ENCODE data around the gene POLR2L.

Gene POLR2L

DNA sequence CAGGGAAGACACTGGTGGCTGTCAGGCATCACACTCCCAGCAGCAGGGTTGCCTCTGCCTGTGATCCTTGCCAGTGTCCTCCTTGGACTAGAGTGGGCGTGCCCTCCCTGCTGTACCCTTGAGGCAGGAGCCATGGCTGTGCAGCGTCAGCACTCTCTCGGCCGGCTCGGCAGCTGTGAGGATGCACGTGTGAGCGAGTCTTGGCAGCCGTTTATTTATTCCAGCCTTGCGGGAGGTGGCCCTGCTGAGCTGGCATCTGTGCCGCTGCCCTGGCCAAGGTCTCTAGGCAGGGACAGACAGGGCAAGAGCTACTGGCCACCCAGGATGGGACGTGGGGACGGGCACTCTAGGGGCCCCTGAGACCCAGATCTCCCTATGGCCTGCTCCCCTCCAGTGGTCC is 34.2 kb upstream of the POLR2L start:
- no peak overlapping the region for H3K4me3 ChIP-seq (ENCODE audit: control insufficient read depth, low read depth, low read length)
- no peak for DNase-seq (ENCODE audit: low read depth)
- TF ChIP-seq, protein P1, sequence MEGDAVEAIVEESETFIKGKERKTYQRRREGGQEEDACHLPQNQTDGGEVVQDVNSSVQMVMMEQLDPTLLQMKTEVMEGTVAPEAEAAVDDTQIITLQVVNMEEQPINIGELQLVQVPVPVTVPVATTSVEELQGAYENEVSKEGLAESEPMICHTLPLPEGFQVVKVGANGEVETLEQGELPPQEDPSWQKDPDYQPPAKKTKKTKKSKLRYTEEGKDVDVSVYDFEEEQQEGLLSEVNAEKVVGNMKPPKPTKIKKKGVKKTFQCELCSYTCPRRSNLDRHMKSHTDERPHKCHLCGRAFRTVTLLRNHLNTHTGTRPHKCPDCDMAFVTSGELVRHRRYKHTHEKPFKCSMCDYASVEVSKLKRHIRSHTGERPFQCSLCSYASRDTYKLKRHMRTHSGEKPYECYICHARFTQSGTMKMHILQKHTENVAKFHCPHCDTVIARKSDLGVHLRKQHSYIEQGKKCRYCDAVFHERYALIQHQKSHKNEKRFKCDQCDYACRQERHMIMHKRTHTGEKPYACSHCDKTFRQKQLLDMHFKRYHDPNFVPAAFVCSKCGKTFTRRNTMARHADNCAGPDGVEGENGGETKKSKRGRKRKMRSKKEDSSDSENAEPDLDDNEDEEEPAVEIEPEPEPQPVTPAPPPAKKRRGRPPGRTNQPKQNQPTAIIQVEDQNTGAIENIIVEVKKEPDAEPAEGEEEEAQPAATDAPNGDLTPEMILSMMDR (IDR thresholded peaks at IDR 0.05; ENCODE audit: control insufficient read depth, insufficient read depth, low read depth, low read length, missing control alignments), result no peak

DNA sequence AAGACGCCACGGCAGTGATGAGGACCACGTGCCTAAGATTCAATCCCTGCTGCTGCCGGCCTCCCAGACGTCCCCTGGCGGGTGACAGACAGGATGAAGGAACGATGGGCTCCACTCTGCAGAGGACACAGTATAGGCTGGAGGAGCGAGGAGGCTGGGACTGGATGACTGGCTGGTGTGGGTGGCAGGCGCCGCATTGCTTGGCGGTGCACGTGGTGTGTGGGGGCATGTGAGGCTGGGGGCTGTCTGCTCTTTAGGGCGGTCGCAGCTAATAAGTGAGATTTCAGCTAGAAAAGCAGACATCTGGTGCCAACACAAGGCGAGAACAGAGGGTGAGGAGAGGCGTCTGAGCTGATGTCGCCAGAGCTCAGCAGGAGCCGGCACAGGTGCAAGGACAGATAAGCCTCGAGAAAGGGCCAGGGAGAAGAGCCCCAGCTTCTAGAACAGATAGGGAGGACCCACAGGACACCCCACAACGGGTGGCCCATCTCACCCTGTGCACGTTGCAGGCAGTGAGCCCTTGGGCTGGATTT is 33.5 kb upstream of the POLR2L start:
- TF ChIP-seq, protein P1 (IDR thresholded peaks at IDR 0.05; ENCODE audit: control insufficient read depth, insufficient read depth, low read depth, low read length, missing control alignments), result no peak
- H3K4me3 ChIP-seq (ENCODE audit: control insufficient read depth, low read depth, low read length), result no peak overlapping the region
- DNase-seq (ENCODE audit: low read depth), result no peak

DNA sequence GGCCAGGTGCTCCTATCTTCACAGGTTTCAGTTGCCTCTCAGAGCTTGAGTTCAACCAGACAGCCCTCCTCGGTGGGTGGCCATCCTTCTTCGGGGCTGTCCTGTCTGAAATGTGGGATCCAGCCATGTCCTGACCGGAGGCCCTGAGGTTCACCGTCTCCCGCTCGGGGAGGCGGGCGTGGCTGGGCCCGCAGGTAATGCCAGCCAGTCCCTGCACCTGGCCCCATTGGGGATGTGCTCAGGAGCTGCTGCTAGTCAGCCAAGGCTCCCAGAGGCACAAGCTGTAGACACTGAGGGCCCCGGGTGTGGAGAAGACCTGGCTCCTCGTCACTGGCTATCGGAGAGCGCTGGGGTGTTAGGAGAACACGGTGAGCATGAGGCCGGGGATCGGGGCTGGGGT is 32.9 kb upstream of the POLR2L start:
- H3K4me3 ChIP-seq (ENCODE audit: control insufficient read depth, low read depth, low read length), result no peak overlapping the region
- no peak for DNase-seq (ENCODE audit: low read depth)
- TF ChIP-seq, protein P1 (IDR thresholded peaks at IDR 0.05; ENCODE audit: control insufficient read depth, insufficient read depth, low read depth, low read length, missing control alignments), result no peak

DNA sequence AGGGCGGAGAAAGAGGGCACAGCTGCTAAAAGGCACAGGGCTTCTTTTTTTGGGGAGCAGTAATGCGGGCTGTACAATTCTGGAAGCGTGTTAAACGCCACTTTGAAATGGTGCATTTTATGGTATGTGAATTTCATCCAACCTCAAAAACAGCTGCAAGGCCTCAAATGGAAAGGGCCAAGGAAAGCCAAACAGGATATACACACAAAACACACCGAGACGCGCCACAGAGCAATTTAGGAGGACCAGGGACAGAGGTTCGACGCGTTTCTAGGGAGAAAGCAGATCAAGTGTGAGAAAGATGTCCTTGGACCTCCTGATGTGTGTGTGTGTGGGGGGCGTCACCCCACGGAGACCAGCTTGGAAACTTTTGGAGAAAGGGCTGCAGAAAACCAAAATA is 31.4 kb upstream of the POLR2L start:
- DNase-seq (ENCODE audit: low read depth), result no peak
- H3K4me3 ChIP-seq (ENCODE audit: control insufficient read depth, low read depth, low read length), result no peak overlapping the region
- TF ChIP-seq, protein P1 (IDR thresholded peaks at IDR 0.05; ENCODE audit: control insufficient read depth, insufficient read depth, low read depth, low read length, missing control alignments), result no peak

DNA sequence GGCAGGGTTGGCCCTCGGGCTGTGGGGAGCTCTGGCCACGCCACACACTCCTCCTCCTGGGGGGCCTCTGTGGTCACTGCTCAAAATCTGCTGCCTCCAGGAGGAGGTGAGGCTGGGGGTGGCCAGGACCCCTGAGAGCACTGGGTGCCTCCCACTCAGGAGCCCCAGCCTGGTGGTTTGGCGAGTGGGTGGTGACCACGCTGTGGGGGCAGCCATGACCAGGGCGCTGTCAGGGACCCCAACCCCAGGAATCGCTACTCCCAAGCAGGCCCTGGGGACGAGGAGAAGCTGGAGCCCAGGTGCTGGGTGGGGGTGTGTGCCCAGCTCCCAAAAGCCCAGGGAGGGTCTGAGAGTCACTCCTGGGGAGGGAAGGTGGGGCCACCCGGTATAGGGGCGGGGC is 30.5 kb upstream of the POLR2L start:
- no peak for DNase-seq (ENCODE audit: low read depth)
- TF ChIP-seq, protein P1 (IDR thresholded peaks at IDR 0.05; ENCODE audit: control insufficient read depth, insufficient read depth, low read depth, low read length, missing control alignments), result no peak
- H3K4me3 ChIP-seq (ENCODE audit: control insufficient read depth, low read depth, low read length), result no peak overlapping the region

DNA sequence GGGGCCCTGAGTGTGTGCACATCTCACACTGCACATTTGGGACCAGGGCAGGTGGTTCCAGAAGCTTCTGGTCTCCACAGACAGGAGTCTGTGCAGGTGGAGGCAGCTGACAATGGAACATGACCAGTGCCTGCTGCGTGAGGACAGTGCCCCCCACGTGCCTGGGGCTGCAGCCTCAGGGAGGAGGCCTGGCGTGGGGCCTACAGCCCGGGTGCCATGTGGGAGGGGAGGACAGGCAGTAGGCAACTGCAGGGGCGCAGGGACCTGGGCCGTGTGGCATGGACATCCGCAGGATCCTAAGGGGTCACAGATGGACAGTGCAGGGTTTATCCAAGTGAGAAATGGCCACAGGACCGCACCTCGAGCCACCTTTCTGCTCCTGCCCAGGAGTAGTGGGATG is 29.1 kb upstream of the POLR2L start:
- TF ChIP-seq, protein P1 (IDR thresholded peaks at IDR 0.05; ENCODE audit: control insufficient read depth, insufficient read depth, low read depth, low read length, missing control alignments), result no peak
- H3K4me3 ChIP-seq (ENCODE audit: control insufficient read depth, low read depth, low read length), result no peak overlapping the region
- no peak for DNase-seq (ENCODE audit: low read depth)

DNA sequence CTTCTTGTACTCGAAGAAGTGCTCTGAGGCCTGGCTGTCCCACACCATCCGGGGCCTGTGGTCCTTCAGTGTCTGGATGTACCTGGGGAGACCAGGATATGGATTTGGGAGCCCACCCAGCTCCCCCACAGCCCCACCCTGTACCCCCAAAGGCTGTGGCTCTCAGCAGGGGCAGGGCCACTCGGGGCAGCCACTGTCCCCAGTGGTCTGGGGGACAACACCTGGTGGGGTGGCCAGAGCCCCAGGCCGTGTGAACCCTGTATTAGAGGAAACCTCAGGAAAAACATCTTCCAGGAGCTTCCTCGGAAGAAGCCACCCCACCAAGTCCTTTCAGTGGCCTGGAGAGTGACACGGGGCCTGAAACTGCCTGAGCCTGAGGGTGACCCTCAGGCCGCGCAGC is 28.1 kb upstream of the POLR2L start:
- no peak for DNase-seq (ENCODE audit: low read depth)
- TF ChIP-seq, protein P1 (IDR thresholded peaks at IDR 0.05; ENCODE audit: control insufficient read depth, insufficient read depth, low read depth, low read length, missing control alignments), result no peak
- H3K4me3 ChIP-seq (ENCODE audit: control insufficient read depth, low read depth, low read length), result no peak overlapping the region

All from AG09309 (cell line).